Activated CD8-positive, alpha-beta T cell treated with anti-CD3 and anti-CD28 coated beads for 36 hours (primary cell): ENCODE data around the gene CTCFL. TPM values are rescaled to one million over a fixed set of nuclear protein-coding genes. Genes with fewer than 3 reads are reported as not detected.

ENCODE experiments used
- ATAC-seq: fragments of 200-7000 bp; cut with Tn5 transposase; one replicate; pipeline ENCODE4 v1.10.0; 2021; ENCODE audit warnings: mild to moderate bottlenecking, moderate library complexity
- CTCF ChIA-PET: fragments of 350-600 bp; sonication (Branson Sonifier 250); formaldehyde crosslinking; loops from one replicate; lab custom pipeline; 2021; ENCODE audit warnings: antibody characterized with exemption; lab: Charles Lee
- POLR2A ChIA-PET: fragments of 350-600 bp; sonication (Branson Sonifier 250); formaldehyde crosslinking; loops from one replicate; lab custom pipeline; 2021; ENCODE audit warnings: antibody characterized with exemption; lab: Charles Lee
- DNase-seq: peaks from one replicate; pipeline ENCODE4 v3.0.0-alpha.2; 2020
- H3K27ac Mint-ChIP-seq: one replicate; pipeline ENCODE4 v1.8.0; 2021; ENCODE audit warnings: mild to moderate bottlenecking, mixed read lengths
- H3K27me3 Mint-ChIP-seq: one replicate; pipeline ENCODE4 v1.8.0; 2021; ENCODE audit warnings: mixed read lengths
- H3K36me3 Mint-ChIP-seq: one replicate; pipeline ENCODE4 v1.8.0; 2021; ENCODE audit warnings: low read depth, mixed read lengths
- H3K4me1 Mint-ChIP-seq: one replicate; pipeline ENCODE4 v1.8.0; 2021; ENCODE audit warnings: low read depth, mixed read lengths
- H3K4me3 Mint-ChIP-seq: one replicate; pipeline ENCODE4 v1.8.0; 2021; ENCODE audit warnings: mild to moderate bottlenecking, moderate library complexity, mixed read lengths
- H3K9me3 Mint-ChIP-seq: one replicate; pipeline ENCODE4 v1.8.0; 2021; ENCODE audit warnings: mixed read lengths
- CTCF ChIP-seq: fragments of 200-600 bp; IDR thresholded peaks from one replicate; pipeline ENCODE4 v1.8.0; 2022; ENCODE audit warnings: antibody characterized with exemption, mild to moderate bottlenecking
- intact Hi-C: fragments of 100-400 bp; cut with micrococcal nuclease; formaldehyde crosslinking; loops from one replicate; pipeline ENCODE4 v1.10.0; 2022
- total RNA-seq, 2 experiments: library from RNA; stranded (reverse); gene quantifications; one replicate each; pipeline ENCODE4 v1.2.3, GENCODE V29; 2021

CTCFL gene
- total RNA-seq: not detected

- ChIA-PET POLR2A (no interaction called here), CTCF (no interaction called here)
- no peak within 1 kb of the TSS for H3K27ac Mint-ChIP-seq
- peaks cover 6% of the 10 kb centered on the region for H3K4me1 Mint-ChIP-seq
- ATAC-seq (no peak), DNase-seq (no peak)
- no peak within 1 kb of the TSS for H3K4me3 Mint-ChIP-seq
- no peaks in the 10 kb centered on the region for H3K36me3 Mint-ChIP-seq
- intact Hi-C loops: no loop called here
- TF ChIP-seq CTCF: no peak
- H3K9me3 Mint-ChIP-seq: no peaks in the 10 kb centered on the region
- no peaks in the 10 kb centered on the region for H3K27me3 Mint-ChIP-seq
Measured at GRCh38 chr20:57524511-57525176, at the start of gene CTCFL. Gene CTCFL (minus strand): TSS chr20:57525140. CDS start chr20:57524205, 935 bp downstream.

GRCh38 chr20:57573894-57574293 is 49.0 kb upstream of the CTCFL start:
- Mint-ChIP-seq H3K4me3 (no peak overlapping the region), H3K27ac (no peak overlapping the region), H3K36me3 (no peaks in the 10 kb centered on the region), H3K9me3 (no peaks in the 10 kb centered on the region), H3K4me1 (no peaks in the 10 kb centered on the region), H3K27me3 (peaks cover 5% of the 10 kb centered on the region)
- DNase-seq (peak; percentile 32), ATAC-seq (no peak)
- ChIA-PET CTCF (interaction anchor here (1.3 kb wide), 1 partner anchor 76 kb away, joined by 4 read pairs; no protein-coding TSS in a partner anchor), POLR2A (interaction anchor here (0.5 kb wide), 1 partner anchor 224 kb away, joined by 3 read pairs; no protein-coding TSS in a partner anchor)
- TF ChIP-seq CTCF: peak; percentile 23
- intact Hi-C loops: no loop called here

- ATAC-seq: no peak
- ChIA-PET CTCF (interaction anchor here (1.0 to 1.4 kb wide), 3 partner anchors 53 to 174 kb away, joined by 3 to 4 read pairs (median 3); no protein-coding TSS in a partner anchor), POLR2A (interaction anchor here (0.5 to 0.6 kb wide), 2 partner anchors 95 to 225 kb away, joined by 3 read pairs; no protein-coding TSS in a partner anchor)
- Mint-ChIP-seq H3K27ac (no peak overlapping the region), H3K4me1 (no peaks in the 10 kb centered on the region), H3K4me3 (no peak overlapping the region), H3K9me3 (no peaks in the 10 kb centered on the region), H3K36me3 (no peaks in the 10 kb centered on the region), H3K27me3 (peaks cover 5% of the 10 kb centered on the region)
- intact Hi-C loops: no loop called here
- no peak for DNase-seq
- no peak for TF ChIP-seq CTCF
Measured at GRCh38 chr20:57573242-57573641, 48.3 kb upstream of the CTCFL start.

DNA sequence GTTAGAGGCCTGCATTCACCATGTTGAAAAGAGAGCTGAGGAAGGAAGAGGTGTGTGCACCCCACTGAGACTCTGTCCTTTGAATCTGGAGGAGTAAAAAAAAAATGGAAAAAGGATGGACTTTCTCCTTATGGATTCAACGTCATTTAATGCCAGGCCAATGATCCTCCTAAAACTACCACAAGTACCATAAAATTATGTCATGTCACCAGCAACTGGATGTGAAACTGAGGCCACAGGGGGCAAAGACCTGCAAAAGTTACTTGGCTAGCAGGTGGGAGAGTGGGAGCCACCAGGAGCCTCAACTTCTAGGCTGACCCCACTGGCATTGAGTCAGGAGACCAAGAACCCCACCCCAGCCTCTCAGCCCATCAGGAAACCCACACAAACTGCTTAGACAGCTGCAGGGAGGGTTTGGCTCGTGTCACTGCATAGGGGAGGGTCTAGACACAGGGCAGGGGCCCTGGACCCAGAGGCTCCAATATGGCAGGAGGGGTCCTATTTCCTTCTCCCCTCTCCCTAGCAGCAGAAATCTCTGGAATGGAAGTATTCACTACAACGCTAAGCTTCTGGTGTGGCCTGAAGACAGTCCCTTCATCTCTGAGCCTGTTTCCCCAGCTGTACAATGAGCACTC is 47.0 kb upstream of the CTCFL start:
- DNase-seq (no peak), ATAC-seq (no peak)
- Mint-ChIP-seq H3K27me3 (peaks cover 6% of the 10 kb centered on the region), H3K4me3 (no peak overlapping the region), H3K4me1 (no peaks in the 10 kb centered on the region), H3K27ac (no peak overlapping the region), H3K9me3 (no peaks in the 10 kb centered on the region), H3K36me3 (no peaks in the 10 kb centered on the region)
- ChIA-PET CTCF (interaction anchor here (1.0 to 1.4 kb wide), 2 partner anchors 51 to 173 kb away, joined by 3 read pairs; no protein-coding TSS in a partner anchor), POLR2A (no interaction called here)
- intact Hi-C loops: no loop called here
- TF ChIP-seq CTCF: no peak

- no peaks in the 10 kb centered on the region for H3K9me3 Mint-ChIP-seq
- intact Hi-C loops: no loop called here
- TF ChIP-seq CTCF: no peak
- no peak for ATAC-seq
- ChIA-PET CTCF (no interaction called here), POLR2A (no interaction called here)
- no peaks in the 10 kb centered on the region for H3K36me3 Mint-ChIP-seq
- H3K4me1 Mint-ChIP-seq: no peaks in the 10 kb centered on the region
- H3K27me3 Mint-ChIP-seq: peaks cover 6% of the 10 kb centered on the region
- DNase-seq: no peak
- H3K27ac Mint-ChIP-seq: no peak overlapping the region
- no peak overlapping the region for H3K4me3 Mint-ChIP-seq
Measured at GRCh38 chr20:57570920-57571319, 46.0 kb upstream of the CTCFL start.
